H9 (cell line): Measurements from ENCODE around the gene PPP2R5B. TPM values are rescaled to one million over a fixed set of nuclear protein-coding genes. Genes with fewer than 3 reads are reported as not detected.

Experiments
- DNase-seq: peaks from one replicate; pipeline ENCODE4 v3.0.0-alpha.2; 2017
- H2AFZ ChIP-seq: one replicate; pipeline ENCODE4 v1.6.1; 2013; ENCODE audit warnings: mild to moderate bottlenecking, low read length, control low read depth, moderate library complexity
- H2AK5ac ChIP-seq: 2 replicates; pipeline ENCODE4 v1.6.1; 2013; ENCODE audit warnings: low read length, control low read depth, mixed read lengths; ENCODE audit not compliant: insufficient read length
- H2BK120ac ChIP-seq: one replicate; pipeline ENCODE4 v1.6.1; 2013; ENCODE audit warnings: low read depth, mild to moderate bottlenecking, low read length, control low read depth, inconsistent platforms; ENCODE audit not compliant: poor library complexity, severe bottlenecking
- H2BK12ac ChIP-seq: 2 replicates; pipeline ENCODE4 v1.6.1; 2013; ENCODE audit warnings: low read length, control low read depth, mixed read lengths, low read depth; ENCODE audit not compliant: insufficient read length
- H2BK15ac ChIP-seq: 2 replicates; pipeline ENCODE4 v1.6.1; 2013; ENCODE audit warnings: low read depth, low read length, control low read depth
- H2BK20ac ChIP-seq: one replicate; pipeline ENCODE4 v1.6.1; 2013; ENCODE audit warnings: low read depth, mild to moderate bottlenecking, low read length, control low read depth, inconsistent platforms; ENCODE audit not compliant: poor library complexity, severe bottlenecking
- H2BK5ac ChIP-seq: 2 replicates; pipeline ENCODE4 v1.6.1; 2013; ENCODE audit warnings: low read length, control low read depth, mixed read lengths; ENCODE audit not compliant: insufficient read length
- H3K14ac ChIP-seq: 2 replicates; pipeline ENCODE4 v1.6.1; 2013; ENCODE audit warnings: low read length, control low read depth; ENCODE audit not compliant: insufficient read depth
- H3K18ac ChIP-seq: 2 replicates; pipeline ENCODE4 v1.6.1; 2013; ENCODE audit warnings: low read depth, mild to moderate bottlenecking, mixed read lengths, low read length, control low read depth; ENCODE audit not compliant: insufficient read length
- H3K23ac ChIP-seq: 2 replicates; pipeline ENCODE4 v1.6.1; 2013; ENCODE audit warnings: low read length, control low read depth, mixed read lengths, low read depth; ENCODE audit not compliant: insufficient read length
- H3K23me2 ChIP-seq: 2 replicates; pipeline ENCODE4 v1.6.1; 2013; ENCODE audit warnings: low read depth, mild to moderate bottlenecking, mixed read lengths, low read length, control low read depth; ENCODE audit not compliant: insufficient read length, poor library complexity, severe bottlenecking
- H3K27ac ChIP-seq: 2 replicates; pipeline ENCODE4 v1.5.1; 2013; ENCODE audit warnings: low read length, control low read depth, mixed read lengths, low read depth; ENCODE audit not compliant: insufficient read length
- H3K27me3 ChIP-seq: 2 replicates; pipeline ENCODE4 v1.6.1; 2013; ENCODE audit warnings: low read length, control low read depth, inconsistent platforms; ENCODE audit not compliant: insufficient read depth
- H3K4ac ChIP-seq: 2 replicates; pipeline ENCODE4 v1.6.1; 2013; ENCODE audit warnings: low read depth, mild to moderate bottlenecking, control low read depth, inconsistent platforms, low read length, moderate library complexity
- H3K4me1 ChIP-seq: 2 replicates; pipeline ENCODE4 v1.6.1; 2013; ENCODE audit warnings: low read length, control low read depth, inconsistent platforms; ENCODE audit not compliant: insufficient read depth
- H3K4me2 ChIP-seq: 2 replicates; pipeline ENCODE4 v1.6.1; 2013; ENCODE audit warnings: low read length, control low read depth, mixed read lengths; ENCODE audit not compliant: insufficient read length, insufficient read depth
- H3K56ac ChIP-seq: 2 replicates; pipeline ENCODE4 v1.6.1; 2013; ENCODE audit warnings: low read depth, mild to moderate bottlenecking, mixed read lengths, low read length, control low read depth; ENCODE audit not compliant: insufficient read length
- H3K79me1 ChIP-seq: 2 replicates; pipeline ENCODE4 v1.6.1; 2013; ENCODE audit warnings: low read depth, mild to moderate bottlenecking, moderate library complexity, low read length, control low read depth, inconsistent platforms; ENCODE audit not compliant: insufficient read depth, poor library complexity, severe bottlenecking
- H3K79me2 ChIP-seq: 2 replicates; pipeline ENCODE4 v1.6.1; 2013; ENCODE audit warnings: low read length, control low read depth, inconsistent platforms; ENCODE audit not compliant: insufficient read depth
- H3K9ac ChIP-seq: 2 replicates; pipeline ENCODE4 v1.6.1; 2013; ENCODE audit warnings: low read length, control low read depth, mixed read lengths; ENCODE audit not compliant: insufficient read length; ENCODE audit errors: extremely low read depth
- H3K9me3 ChIP-seq: one replicate; pipeline ENCODE4 v1.6.1; 2013; ENCODE audit warnings: low read depth, low read length, inconsistent platforms; ENCODE audit not compliant: control insufficient read depth
- H3T11ph ChIP-seq: one replicate; pipeline ENCODE4 v1.6.1; 2013; ENCODE audit warnings: mild to moderate bottlenecking, low read length, control low read depth, inconsistent platforms
- H4K20me1 ChIP-seq: one replicate; pipeline ENCODE4 v1.6.1; 2013; ENCODE audit not compliant: control insufficient read depth, insufficient read length, insufficient read depth
- H4K5ac ChIP-seq: 2 replicates; pipeline ENCODE4 v1.6.1; 2013; ENCODE audit warnings: low read depth, mild to moderate bottlenecking, mixed read lengths, low read length, control low read depth; ENCODE audit not compliant: insufficient read length
- H4K8ac ChIP-seq: replicated peaks from 2 replicates; pipeline ENCODE4 v1.6.1; 2013; ENCODE audit warnings: low read length, control low read depth, mixed read lengths, low read depth; ENCODE audit not compliant: insufficient read length
- H4K91ac ChIP-seq: 2 replicates; pipeline ENCODE4 v1.6.1; 2013; ENCODE audit warnings: low read depth, mild to moderate bottlenecking, moderate library complexity, mixed read lengths, low read length, control low read depth; ENCODE audit not compliant: insufficient read length
- H3K27ac Mint-ChIP-seq, 3 experiments: 2 replicates in 2 of 3; 3 replicates in 1 of 3; pipeline ENCODE4 v1.8.0; 2020 to 2021; ENCODE audit warnings: mixed read lengths in 3 of 3, mild to moderate bottlenecking in 1 of 3, moderate library complexity in 1 of 3
- H3K27me3 Mint-ChIP-seq: 2 replicates; pipeline ENCODE4 v1.8.0; 2021; ENCODE audit warnings: low read depth, mild to moderate bottlenecking, moderate library complexity, mixed read lengths
- H3K36me3 Mint-ChIP-seq, 3 experiments: 2 replicates in 2 of 3; 3 replicates in 1 of 3; pipeline ENCODE4 v1.8.0; 2020 to 2021; ENCODE audit warnings: low read depth in 3 of 3, mixed read lengths in 3 of 3; ENCODE audit not compliant: insufficient read depth in 1 of 3
- H3K4me1 Mint-ChIP-seq, 2 experiments: 2 replicates each; pipeline ENCODE4 v1.8.0; 2020; ENCODE audit warnings: mixed read lengths in 2 of 2
- H3K4me3 Mint-ChIP-seq, 2 experiments: 2 replicates in 1 of 2; 3 replicates in 1 of 2; pipeline ENCODE4 v1.8.0; 2020 to 2021; ENCODE audit warnings: mild to moderate bottlenecking in 2 of 2, mixed read lengths in 2 of 2, moderate library complexity in 1 of 2
- H3K9me3 Mint-ChIP-seq, 2 experiments: 2 replicates in 1 of 2; 3 replicates in 1 of 2; pipeline ENCODE4 v1.8.0; 2020; ENCODE audit warnings: mild to moderate bottlenecking in 2 of 2, mixed read lengths in 2 of 2, moderate library complexity in 1 of 2
- CTCF ChIP-seq: fragments of 200-600 bp; sonication (generic); conservative IDR thresholded peaks from 3 replicates; pipeline ENCODE4 v1.8.0; 2021; ENCODE audit warnings: antibody characterized with exemption, mild to moderate bottlenecking
- WGBS: extraction: QIAGEN DNeasy Blood & Tissue Kit; methylation state at CpG from one replicate; pipeline ENCODE4 v1.1.7; 2013; ENCODE audit warnings: missing lambda C conversion rate, low lambda C conversion rate, mixed read lengths; ENCODE audit not compliant: insufficient read length; ENCODE audit errors: extremely low coverage; 5-methylcytosine and 5-hydroxymethylcytosine counted together
- total RNA-seq: library from RNA; stranded (reverse); gene quantifications from 2 replicates; pipeline ENCODE4 v1.2.1, GENCODE V29; 2021

The PPP2R5B gene
- total RNA-seq, 1 experiment from 2014 or later = 6.3 TPM

- H3K27me3 Mint-ChIP-seq = peaks cover 7% of the 10 kb centered on the region
- H3K79me1 ChIP-seq = no peaks in the 10 kb centered on the region
- no peak for DNase-seq
- no peak overlapping the region; a peak in 1 of 7 replicates for H3K27ac Mint-ChIP-seq
- H3K4me1 Mint-ChIP-seq = no peaks in the 10 kb centered on the region
- no peak overlapping the region for H3K18ac ChIP-seq
- no peak overlapping the region for H3K27ac ChIP-seq
- no CpG with 5 or more reads among the region's 5 CpGs for WGBS
- no peak overlapping the region for H4K91ac ChIP-seq
- no peak overlapping the region for H2BK12ac ChIP-seq
- no peak overlapping the region for H3K9ac ChIP-seq
- peaks cover 0 to 3% of the 10 kb centered on the region in 2 experiments; a peak in 1 of 5 replicates for H3K9me3 Mint-ChIP-seq
- no peak overlapping the region for H3T11ph ChIP-seq
- H3K4me1 ChIP-seq = no peaks in the 10 kb centered on the region
- no peak overlapping the region for H4K5ac ChIP-seq
- no peak overlapping the region for H2BK15ac ChIP-seq
- H3K36me3 Mint-ChIP-seq = no peaks in the 10 kb centered on the region
- no peak overlapping the region for H3K4me2 ChIP-seq
- H2AFZ ChIP-seq = no peak overlapping the region
- no peak overlapping the region for H3K23ac ChIP-seq
- H3K14ac ChIP-seq = no peak overlapping the region
- no peak overlapping the region for H2AK5ac ChIP-seq
- no peaks in the 10 kb centered on the region for H3K9me3 ChIP-seq
- no peak overlapping the region for H2BK5ac ChIP-seq
- no peak for TF ChIP-seq CTCF
- no peaks in the 10 kb centered on the region for H3K23me2 ChIP-seq
- H3K4me3 Mint-ChIP-seq = no peak overlapping the region
- no peaks in the 10 kb centered on the region for H3K27me3 ChIP-seq
- no peak overlapping the region for H3K4ac ChIP-seq
- H2BK20ac ChIP-seq = no peak overlapping the region
- H3K56ac ChIP-seq = no peak overlapping the region
- no peaks in the 10 kb centered on the region for H4K20me1 ChIP-seq
- no peak overlapping the region for H2BK120ac ChIP-seq
- no peak overlapping the region for H4K8ac ChIP-seq
- H3K79me2 ChIP-seq = no peaks in the 10 kb centered on the region
Observed at GRCh38 chr11:64969209-64969608, 44.7 kb downstream of the PPP2R5B start.
